HL-60 (cell line): ENCODE results near the gene ADGRG7.

Experiments used
- POLR2AphosphoS5 ChIP-seq: IDR thresholded peaks from 2 replicates; pipeline ENCODE4 v1.6.1; 2012; ENCODE audit warnings: low read depth
- SPI1 ChIP-seq: IDR thresholded peaks from 2 replicates; pipeline ENCODE4 v1.6.1; 2012; ENCODE audit warnings: low read depth, mild to moderate bottlenecking, borderline replicate concordance
- TF ChIP-seq, protein P1 (sequence below): IDR thresholded peaks from 2 replicates; pipeline ENCODE4 v1.6.1; 2012; ENCODE audit warnings: low read depth; ENCODE audit not compliant: insufficient replicate concordance
- TF ChIP-seq, protein P2 (sequence below): IDR thresholded peaks from one replicate; pipeline ENCODE4 v1.5.1; 2011; ENCODE audit warnings: low read length, control low read depth, inconsistent platforms; ENCODE audit not compliant: insufficient read depth

- TF ChIP-seq, protein P1, sequence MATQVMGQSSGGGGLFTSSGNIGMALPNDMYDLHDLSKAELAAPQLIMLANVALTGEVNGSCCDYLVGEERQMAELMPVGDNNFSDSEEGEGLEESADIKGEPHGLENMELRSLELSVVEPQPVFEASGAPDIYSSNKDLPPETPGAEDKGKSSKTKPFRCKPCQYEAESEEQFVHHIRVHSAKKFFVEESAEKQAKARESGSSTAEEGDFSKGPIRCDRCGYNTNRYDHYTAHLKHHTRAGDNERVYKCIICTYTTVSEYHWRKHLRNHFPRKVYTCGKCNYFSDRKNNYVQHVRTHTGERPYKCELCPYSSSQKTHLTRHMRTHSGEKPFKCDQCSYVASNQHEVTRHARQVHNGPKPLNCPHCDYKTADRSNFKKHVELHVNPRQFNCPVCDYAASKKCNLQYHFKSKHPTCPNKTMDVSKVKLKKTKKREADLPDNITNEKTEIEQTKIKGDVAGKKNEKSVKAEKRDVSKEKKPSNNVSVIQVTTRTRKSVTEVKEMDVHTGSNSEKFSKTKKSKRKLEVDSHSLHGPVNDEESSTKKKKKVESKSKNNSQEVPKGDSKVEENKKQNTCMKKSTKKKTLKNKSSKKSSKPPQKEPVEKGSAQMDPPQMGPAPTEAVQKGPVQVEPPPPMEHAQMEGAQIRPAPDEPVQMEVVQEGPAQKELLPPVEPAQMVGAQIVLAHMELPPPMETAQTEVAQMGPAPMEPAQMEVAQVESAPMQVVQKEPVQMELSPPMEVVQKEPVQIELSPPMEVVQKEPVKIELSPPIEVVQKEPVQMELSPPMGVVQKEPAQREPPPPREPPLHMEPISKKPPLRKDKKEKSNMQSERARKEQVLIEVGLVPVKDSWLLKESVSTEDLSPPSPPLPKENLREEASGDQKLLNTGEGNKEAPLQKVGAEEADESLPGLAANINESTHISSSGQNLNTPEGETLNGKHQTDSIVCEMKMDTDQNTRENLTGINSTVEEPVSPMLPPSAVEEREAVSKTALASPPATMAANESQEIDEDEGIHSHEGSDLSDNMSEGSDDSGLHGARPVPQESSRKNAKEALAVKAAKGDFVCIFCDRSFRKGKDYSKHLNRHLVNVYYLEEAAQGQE, result no peak
- TF ChIP-seq, protein P2, sequence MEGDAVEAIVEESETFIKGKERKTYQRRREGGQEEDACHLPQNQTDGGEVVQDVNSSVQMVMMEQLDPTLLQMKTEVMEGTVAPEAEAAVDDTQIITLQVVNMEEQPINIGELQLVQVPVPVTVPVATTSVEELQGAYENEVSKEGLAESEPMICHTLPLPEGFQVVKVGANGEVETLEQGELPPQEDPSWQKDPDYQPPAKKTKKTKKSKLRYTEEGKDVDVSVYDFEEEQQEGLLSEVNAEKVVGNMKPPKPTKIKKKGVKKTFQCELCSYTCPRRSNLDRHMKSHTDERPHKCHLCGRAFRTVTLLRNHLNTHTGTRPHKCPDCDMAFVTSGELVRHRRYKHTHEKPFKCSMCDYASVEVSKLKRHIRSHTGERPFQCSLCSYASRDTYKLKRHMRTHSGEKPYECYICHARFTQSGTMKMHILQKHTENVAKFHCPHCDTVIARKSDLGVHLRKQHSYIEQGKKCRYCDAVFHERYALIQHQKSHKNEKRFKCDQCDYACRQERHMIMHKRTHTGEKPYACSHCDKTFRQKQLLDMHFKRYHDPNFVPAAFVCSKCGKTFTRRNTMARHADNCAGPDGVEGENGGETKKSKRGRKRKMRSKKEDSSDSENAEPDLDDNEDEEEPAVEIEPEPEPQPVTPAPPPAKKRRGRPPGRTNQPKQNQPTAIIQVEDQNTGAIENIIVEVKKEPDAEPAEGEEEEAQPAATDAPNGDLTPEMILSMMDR, result no peak
- TF ChIP-seq POLR2AphosphoS5, result no peak
- TF ChIP-seq SPI1, result no peak
Observed at GRCh38 chr3:100744671-100745070, 135.3 kb downstream of the ADGRG7 start.
